SK-N-SH (cell line): Measurements from ENCODE around the gene PRAMEF18.
"Not testable (repeated sequence)": the region's sequence is repeated elsewhere in the genome, so short reads cannot be mapped to it uniquely, and the experiment has no call there.

ENCODE experiments used
- MEF2A ChIP-seq: IDR thresholded peaks from 2 replicates; pipeline ENCODE4 v1.4.0; 2012; ENCODE audit warnings: low read depth, borderline replicate concordance
- POLR2AphosphoS5 ChIP-seq: IDR thresholded peaks from 2 replicates; pipeline ENCODE4 v1.6.1; 2012; ENCODE audit warnings: low read depth, low read length
- RAD21 ChIP-seq: IDR thresholded peaks from 2 replicates; pipeline ENCODE4 v1.6.1; 2012; ENCODE audit warnings: mild to moderate bottlenecking, low read length
- TAF1 ChIP-seq: IDR thresholded peaks from 2 replicates; pipeline ENCODE4 v1.6.1; 2012; ENCODE audit warnings: low read depth, mild to moderate bottlenecking, low read length, moderate library complexity, borderline replicate concordance
- TF ChIP-seq, protein P1 (sequence below): IDR thresholded peaks from 2 replicates; pipeline ENCODE4 v1.4.0; 2012; ENCODE audit warnings: low read depth
- TF ChIP-seq, protein P2 (sequence below): fragments of 200-600 bp; sonication (generic); IDR thresholded peaks from 2 replicates; pipeline ENCODE4 v1.6.1; 2017; ENCODE audit warnings: antibody characterized with exemption, mild to moderate bottlenecking, moderate library complexity
- TF ChIP-seq, protein P3 (sequence below): IDR thresholded peaks from 2 replicates; pipeline ENCODE4 v1.4.0; 2012; ENCODE audit warnings: low read depth, borderline replicate concordance
- TF ChIP-seq, protein P4 (sequence below): fragments of 150-350 bp; IDR thresholded peaks from 2 replicates; pipeline ENCODE4 v1.6.1; 2017; ENCODE audit warnings: antibody characterized with exemption, low read length, low read depth, borderline replicate concordance
- TF ChIP-seq, protein P5 (sequence below): IDR thresholded peaks from 2 replicates; pipeline ENCODE4 v1.4.0; 2012; ENCODE audit warnings: low read depth, borderline replicate concordance

DNA sequence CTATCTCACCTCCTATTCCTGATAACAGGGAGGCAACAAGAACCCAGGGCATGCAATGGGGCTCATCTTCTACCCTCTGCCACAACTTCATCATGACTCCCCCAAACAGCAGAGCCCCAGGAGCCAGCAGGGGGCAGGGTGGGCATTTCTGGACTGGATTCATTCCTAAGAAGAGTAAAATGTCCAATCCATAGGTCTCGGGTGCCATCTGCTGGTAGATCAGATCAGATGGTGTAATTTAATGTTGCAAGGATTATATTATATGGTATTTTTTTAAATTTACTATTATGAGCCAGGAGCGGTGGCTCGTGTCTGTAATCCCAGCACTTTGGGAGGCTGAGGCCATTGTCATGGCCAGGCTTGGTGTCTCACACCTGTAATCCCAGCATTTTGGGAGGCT, 39.2 kb upstream of the PRAMEF18 start:
- not testable (repeated sequence) for TF ChIP-seq POLR2AphosphoS5, TAF1, RAD21, MEF2A
- TF ChIP-seq, protein P1, sequence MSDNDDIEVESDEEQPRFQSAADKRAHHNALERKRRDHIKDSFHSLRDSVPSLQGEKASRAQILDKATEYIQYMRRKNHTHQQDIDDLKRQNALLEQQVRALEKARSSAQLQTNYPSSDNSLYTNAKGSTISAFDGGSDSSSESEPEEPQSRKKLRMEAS = not testable (repeated sequence)
- TF ChIP-seq, protein P2, sequence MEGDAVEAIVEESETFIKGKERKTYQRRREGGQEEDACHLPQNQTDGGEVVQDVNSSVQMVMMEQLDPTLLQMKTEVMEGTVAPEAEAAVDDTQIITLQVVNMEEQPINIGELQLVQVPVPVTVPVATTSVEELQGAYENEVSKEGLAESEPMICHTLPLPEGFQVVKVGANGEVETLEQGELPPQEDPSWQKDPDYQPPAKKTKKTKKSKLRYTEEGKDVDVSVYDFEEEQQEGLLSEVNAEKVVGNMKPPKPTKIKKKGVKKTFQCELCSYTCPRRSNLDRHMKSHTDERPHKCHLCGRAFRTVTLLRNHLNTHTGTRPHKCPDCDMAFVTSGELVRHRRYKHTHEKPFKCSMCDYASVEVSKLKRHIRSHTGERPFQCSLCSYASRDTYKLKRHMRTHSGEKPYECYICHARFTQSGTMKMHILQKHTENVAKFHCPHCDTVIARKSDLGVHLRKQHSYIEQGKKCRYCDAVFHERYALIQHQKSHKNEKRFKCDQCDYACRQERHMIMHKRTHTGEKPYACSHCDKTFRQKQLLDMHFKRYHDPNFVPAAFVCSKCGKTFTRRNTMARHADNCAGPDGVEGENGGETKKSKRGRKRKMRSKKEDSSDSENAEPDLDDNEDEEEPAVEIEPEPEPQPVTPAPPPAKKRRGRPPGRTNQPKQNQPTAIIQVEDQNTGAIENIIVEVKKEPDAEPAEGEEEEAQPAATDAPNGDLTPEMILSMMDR = not testable (repeated sequence)
- TF ChIP-seq, protein P3, sequence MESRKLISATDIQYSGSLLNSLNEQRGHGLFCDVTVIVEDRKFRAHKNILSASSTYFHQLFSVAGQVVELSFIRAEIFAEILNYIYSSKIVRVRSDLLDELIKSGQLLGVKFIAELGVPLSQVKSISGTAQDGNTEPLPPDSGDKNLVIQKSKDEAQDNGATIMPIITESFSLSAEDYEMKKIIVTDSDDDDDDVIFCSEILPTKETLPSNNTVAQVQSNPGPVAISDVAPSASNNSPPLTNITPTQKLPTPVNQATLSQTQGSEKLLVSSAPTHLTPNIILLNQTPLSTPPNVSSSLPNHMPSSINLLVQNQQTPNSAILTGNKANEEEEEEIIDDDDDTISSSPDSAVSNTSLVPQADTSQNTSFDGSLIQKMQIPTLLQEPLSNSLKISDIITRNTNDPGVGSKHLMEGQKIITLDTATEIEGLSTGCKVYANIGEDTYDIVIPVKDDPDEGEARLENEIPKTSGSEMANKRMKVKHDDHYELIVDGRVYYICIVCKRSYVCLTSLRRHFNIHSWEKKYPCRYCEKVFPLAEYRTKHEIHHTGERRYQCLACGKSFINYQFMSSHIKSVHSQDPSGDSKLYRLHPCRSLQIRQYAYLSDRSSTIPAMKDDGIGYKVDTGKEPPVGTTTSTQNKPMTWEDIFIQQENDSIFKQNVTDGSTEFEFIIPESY = not testable (repeated sequence)
- TF ChIP-seq, protein P4, sequence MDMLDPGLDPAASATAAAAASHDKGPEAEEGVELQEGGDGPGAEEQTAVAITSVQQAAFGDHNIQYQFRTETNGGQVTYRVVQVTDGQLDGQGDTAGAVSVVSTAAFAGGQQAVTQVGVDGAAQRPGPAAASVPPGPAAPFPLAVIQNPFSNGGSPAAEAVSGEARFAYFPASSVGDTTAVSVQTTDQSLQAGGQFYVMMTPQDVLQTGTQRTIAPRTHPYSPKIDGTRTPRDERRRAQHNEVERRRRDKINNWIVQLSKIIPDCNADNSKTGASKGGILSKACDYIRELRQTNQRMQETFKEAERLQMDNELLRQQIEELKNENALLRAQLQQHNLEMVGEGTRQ = not testable (repeated sequence)
- TF ChIP-seq, protein P5, sequence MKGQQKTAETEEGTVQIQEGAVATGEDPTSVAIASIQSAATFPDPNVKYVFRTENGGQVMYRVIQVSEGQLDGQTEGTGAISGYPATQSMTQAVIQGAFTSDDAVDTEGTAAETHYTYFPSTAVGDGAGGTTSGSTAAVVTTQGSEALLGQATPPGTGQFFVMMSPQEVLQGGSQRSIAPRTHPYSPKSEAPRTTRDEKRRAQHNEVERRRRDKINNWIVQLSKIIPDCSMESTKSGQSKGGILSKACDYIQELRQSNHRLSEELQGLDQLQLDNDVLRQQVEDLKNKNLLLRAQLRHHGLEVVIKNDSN = not testable (repeated sequence)
